Measurements from ENCODE around the gene B4GALNT2.

B4GALNT2 gene

GRCh38 chr17:49214676-49215360 lies 82.2 kb downstream of the B4GALNT2 start:
- DNase-seq = no peak

GRCh38 chr17:49216482-49216881 lies 83.9 kb downstream of the B4GALNT2 start:
- no peak for DNase-seq

GRCh38 chr17:49216953-49217650 lies 84.5 kb downstream of the B4GALNT2 start:
- DNase-seq = peak; percentile 82

- peak; percentile 92 for DNase-seq
These were observed 85.3 kb downstream of the B4GALNT2 start for GRCh38 chr17:49217651-49218413.

- DNase-seq = peak; percentile 63
These were observed 86.7 kb downstream of the B4GALNT2 start for GRCh38 chr17:49218941-49219913.

- no peak for DNase-seq
These were observed 87.4 kb downstream of the B4GALNT2 start for GRCh38 chr17:49219987-49220386.

- DNase-seq = no peak
These were observed 90.6 kb downstream of the B4GALNT2 start for GRCh38 chr17:49223168-49223516.

GRCh38 chr17:49223517-49224197 lies 91.1 kb downstream of the B4GALNT2 start:
- peak; percentile 25 for DNase-seq

- no peak for DNase-seq
These were observed 91.8 kb downstream of the B4GALNT2 start for GRCh38 chr17:49224198-49224996.

- DNase-seq = no peak
These were observed 92.4 kb downstream of the B4GALNT2 start for GRCh38 chr17:49224997-49225337.

GRCh38 chr17:49225554-49226236 lies 93.1 kb downstream of the B4GALNT2 start:
- DNase-seq = no peak

All from MV-4-11 (cell line).